ENCODE data around the gene PCBP3.

The PCBP3 gene

GRCh38 chr21:45753445-45753844 is 109.9 kb downstream of the PCBP3 start:
- POLR2A ChIA-PET = no interaction called here
- no peak for DNase-seq (ENCODE audit: extremely low spot score)
- CTCF ChIA-PET = interaction anchor here (1.1 to 2.6 kb wide), 2 partner anchors 13 to 15 kb away, joined by 3 to 6 read pairs; no protein-coding TSS in a partner anchor
- TF ChIP-seq CTCF (IDR thresholded peaks at IDR 0.05; ENCODE audit: control extremely low read depth, extremely low read depth, low read depth, missing control alignments) = no peak

GRCh38 chr21:45756029-45756428 is 112.5 kb downstream of the PCBP3 start:
- DNase-seq (ENCODE audit: extremely low spot score) = no peak
- TF ChIP-seq CTCF (IDR thresholded peaks at IDR 0.05; ENCODE audit: control extremely low read depth, extremely low read depth, low read depth, missing control alignments) = no peak
- CTCF ChIA-PET = no interaction called here
- POLR2A ChIA-PET = no interaction called here

- CTCF ChIA-PET = interaction anchor here (1.4 kb wide), 1 partner anchor 12 kb away, joined by 3 read pairs; no protein-coding TSS in a partner anchor
- no peak for DNase-seq (ENCODE audit: extremely low spot score)
- POLR2A ChIA-PET = no interaction called here
- no peak for TF ChIP-seq CTCF (IDR thresholded peaks at IDR 0.05; ENCODE audit: control extremely low read depth, extremely low read depth, low read depth, missing control alignments)
Measured at GRCh38 chr21:45756669-45757068, 113.1 kb downstream of the PCBP3 start.

- CTCF ChIA-PET = no interaction called here
- DNase-seq (ENCODE audit: extremely low spot score) = no peak
- POLR2A ChIA-PET = no interaction called here
- no peak for TF ChIP-seq CTCF (IDR thresholded peaks at IDR 0.05; ENCODE audit: control extremely low read depth, extremely low read depth, low read depth, missing control alignments)
Measured at GRCh38 chr21:45761704-45762103, 118.2 kb downstream of the PCBP3 start.

- TF ChIP-seq CTCF (IDR thresholded peaks at IDR 0.05; ENCODE audit: control extremely low read depth, extremely low read depth, low read depth, missing control alignments) = no peak
- DNase-seq (ENCODE audit: extremely low spot score) = no peak
- ChIA-PET CTCF (no interaction called here), POLR2A (no interaction called here)
Measured at GRCh38 chr21:45763074-45763473, 119.5 kb downstream of the PCBP3 start.

GRCh38 chr21:45763506-45763905 is 120.0 kb downstream of the PCBP3 start:
- TF ChIP-seq CTCF (IDR thresholded peaks at IDR 0.05; ENCODE audit: control extremely low read depth, extremely low read depth, low read depth, missing control alignments) = no peak
- POLR2A ChIA-PET = no interaction called here
- CTCF ChIA-PET = no interaction called here
- DNase-seq (ENCODE audit: extremely low spot score) = no peak

- ChIA-PET POLR2A (no interaction called here), CTCF (interaction anchor here (0.9 kb wide), 1 partner anchor 24 kb away, joined by 3 read pairs; no protein-coding TSS in a partner anchor)
- no peak for TF ChIP-seq CTCF (IDR thresholded peaks at IDR 0.05; ENCODE audit: control extremely low read depth, extremely low read depth, low read depth, missing control alignments)
- DNase-seq (ENCODE audit: extremely low spot score) = no peak
Measured at GRCh38 chr21:45764792-45765191, 121.3 kb downstream of the PCBP3 start.
